Iris pigment epithelial cell (primary cell): Measurements from ENCODE around the gene TAS1R3.

ENCODE experiments used
- DNase-seq: peaks from one replicate; pipeline ENCODE4 v3.0.0-alpha.2; 2011; ENCODE audit warnings: low read depth

Gene TAS1R3

DNA sequence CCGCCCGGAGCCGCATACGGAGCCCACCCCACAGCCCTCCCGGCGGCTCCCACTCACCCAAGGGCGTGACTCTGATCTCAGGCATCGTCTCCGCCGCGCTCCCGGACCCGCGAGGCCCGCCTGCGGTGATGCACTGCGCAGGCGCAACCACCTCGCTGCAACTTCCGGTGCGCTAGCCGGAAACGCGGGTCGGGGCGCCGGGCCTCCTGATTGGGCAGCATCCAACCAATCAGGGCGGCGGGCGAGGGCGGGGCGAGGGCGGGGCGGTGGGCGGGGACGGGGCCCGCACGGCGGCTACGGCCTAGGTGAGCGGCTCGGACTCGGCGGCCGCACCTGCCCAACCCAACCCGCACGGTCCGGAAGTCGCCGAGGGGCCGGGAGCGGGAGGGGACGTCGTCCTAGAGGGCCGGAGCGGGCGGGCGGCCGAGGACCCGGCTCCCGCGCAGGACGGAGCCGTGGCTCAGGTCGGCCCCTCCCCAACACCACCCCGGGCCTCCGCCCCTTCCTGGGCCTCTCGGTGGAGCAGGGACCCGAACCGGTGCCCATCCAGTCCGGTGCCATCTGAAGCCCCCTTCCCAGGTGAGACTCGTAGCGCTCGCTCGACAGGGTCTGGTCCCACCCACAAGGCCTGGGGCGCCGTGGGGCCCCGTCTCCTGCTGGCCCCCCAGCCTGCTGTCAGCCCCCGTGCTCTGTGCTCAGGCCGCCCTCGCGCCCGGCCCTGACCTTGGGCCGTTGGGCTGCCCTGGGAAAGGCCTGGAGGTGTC is 6.4 kb upstream of the TAS1R3 start, which contains the start of the genes CPTP and INTS11:
TSS of gene CPTP (plus strand) at position 279 of the 764 bp plus-strand sequence. CDS start 2,109 bp downstream, outside the sequence.
TSS of gene INTS11 (minus strand) at position 137 of the 764 bp plus-strand sequence. CDS start at position 85, 52 bp downstream.
- DNase-seq = peak; percentile 86

DNA sequence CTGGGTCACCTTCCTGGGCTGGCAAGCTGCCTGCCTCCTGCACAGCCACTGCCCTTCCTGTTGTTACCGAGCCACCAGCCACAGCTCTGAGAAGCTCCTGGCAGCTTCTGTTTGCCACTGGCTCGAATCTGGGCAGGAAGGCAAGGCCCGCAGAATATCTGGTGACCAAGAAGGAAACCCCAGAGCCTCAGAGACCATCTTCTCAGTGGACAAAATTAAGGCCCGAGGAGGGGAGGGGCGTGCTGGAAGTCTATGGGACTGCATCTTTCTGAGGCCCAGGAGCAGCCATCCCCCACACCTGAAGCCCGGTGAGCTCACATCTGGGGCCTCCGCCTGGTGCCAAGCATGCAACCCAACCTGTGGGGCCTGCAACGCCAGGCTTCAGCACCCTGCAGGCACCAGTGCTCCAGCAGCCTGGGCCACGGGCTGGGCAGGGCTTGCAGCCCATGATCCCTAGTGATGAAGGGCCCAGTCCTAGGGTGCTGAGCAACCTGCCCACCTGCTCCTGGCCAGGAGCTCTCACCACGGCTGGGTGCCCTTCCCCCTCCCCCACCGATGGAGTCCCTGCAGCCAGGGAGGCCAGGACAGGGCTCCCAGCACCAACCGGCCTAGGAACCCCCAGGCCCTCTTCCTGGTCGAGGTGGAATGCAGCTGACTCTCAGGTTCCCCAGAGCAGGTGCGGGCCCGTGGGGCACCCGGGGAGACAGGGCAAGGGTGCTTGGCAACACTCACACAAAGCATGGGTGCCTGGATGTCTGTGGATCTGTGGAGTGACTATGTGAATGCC is 5.6 kb upstream of the TAS1R3 start:
- DNase-seq = no peak

DNA sequence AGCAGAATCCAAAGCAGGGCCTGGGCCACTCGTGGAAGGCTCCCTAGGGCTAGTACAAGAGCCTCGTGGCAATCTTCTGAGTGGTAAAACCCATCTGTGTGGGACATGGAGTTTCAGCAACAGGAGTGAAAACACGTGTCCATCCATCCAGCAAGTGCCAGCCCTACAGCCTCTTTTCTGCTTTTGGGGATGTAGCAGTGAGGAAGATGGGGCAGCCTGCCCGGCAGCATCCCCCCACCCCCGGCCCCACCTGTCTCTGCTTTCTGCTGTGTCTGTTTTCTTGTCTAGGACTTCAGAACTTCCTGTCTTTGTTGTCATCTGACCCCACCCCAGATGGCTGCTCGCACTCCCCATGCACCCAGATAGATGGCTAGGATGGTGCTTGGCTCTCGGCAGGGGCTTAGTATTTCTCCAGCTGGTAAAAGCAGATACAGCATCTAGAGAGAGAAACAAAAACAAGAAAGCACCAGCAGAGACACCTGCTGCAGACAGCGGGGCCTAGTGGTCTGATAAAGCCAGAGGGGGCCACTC is 4.9 kb upstream of the TAS1R3 start:
- DNase-seq = no peak

DNA sequence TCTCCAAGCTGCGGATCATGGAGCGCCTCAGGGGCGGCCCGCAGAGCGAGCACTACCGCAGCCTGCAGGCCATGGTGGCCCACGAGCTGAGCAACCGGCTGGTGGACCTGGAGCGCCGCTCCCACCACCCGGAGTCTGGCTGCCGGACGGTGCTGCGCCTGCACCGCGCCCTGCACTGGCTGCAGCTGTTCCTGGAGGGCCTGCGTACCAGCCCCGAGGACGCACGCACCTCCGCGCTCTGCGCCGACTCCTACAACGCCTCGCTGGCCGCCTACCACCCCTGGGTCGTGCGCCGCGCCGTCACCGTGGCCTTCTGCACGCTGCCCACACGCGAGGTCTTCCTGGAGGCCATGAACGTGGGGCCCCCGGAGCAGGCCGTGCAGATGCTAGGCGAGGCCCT is 3.8 kb upstream of the TAS1R3 start:
- no peak for DNase-seq

DNA sequence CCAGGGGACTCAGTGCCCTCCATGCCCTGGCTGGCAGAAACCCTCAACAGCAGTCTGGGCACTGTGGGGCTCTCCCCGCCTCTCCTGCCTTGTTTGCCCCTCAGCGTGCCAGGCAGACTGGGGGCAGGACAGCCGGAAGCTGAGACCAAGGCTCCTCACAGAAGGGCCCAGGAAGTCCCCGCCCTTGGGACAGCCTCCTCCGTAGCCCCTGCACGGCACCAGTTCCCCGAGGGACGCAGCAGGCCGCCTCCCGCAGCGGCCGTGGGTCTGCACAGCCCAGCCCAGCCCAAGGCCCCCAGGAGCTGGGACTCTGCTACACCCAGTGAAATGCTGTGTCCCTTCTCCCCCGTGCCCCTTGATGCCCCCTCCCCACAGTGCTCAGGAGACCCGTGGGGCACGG is 2.8 kb upstream of the TAS1R3 start:
- DNase-seq = no peak

DNA sequence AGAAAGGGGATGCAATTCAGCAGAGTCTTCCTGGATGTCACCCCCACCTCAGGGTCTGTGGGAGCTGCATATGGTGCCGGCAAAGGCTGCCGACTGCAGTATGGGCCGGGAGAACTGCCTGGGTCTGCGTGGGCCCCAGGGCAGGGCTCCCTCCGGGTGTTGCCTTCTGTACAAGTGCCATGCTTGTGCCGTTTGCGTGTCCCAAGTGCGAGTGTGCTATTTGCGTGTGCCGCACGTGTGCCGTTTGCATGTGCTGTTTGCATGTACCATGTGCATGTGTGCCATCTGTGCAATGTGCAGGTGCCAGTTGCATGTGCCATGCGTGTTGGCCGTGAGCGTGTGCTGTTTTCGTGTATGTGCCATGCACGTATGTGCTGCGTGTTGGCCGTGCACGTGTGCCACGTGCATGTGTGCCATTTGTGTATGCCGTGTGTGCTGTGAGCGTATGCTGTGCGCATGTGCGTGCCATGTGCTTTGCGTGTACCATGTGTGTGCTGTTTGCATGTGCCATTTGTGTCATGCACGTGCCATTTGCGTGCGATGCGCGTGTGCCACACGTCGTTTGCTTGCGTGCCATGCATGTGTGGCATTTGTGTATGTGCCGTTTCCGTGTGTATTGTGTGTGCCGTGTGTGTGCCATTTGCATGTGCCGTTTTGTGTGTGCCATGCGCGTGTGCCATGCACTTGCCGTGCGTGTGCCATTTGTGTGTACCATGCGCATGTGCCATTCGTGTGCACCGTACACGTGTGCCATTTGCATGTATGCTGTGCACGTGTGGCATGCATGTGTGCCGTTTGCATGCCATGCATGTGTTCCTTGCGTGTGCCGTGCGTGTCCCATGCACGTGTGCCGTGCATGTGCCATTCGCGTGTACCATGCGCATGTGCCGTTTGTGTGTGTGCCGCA is 1.5 kb upstream of the TAS1R3 start:
- DNase-seq = no peak

DNA sequence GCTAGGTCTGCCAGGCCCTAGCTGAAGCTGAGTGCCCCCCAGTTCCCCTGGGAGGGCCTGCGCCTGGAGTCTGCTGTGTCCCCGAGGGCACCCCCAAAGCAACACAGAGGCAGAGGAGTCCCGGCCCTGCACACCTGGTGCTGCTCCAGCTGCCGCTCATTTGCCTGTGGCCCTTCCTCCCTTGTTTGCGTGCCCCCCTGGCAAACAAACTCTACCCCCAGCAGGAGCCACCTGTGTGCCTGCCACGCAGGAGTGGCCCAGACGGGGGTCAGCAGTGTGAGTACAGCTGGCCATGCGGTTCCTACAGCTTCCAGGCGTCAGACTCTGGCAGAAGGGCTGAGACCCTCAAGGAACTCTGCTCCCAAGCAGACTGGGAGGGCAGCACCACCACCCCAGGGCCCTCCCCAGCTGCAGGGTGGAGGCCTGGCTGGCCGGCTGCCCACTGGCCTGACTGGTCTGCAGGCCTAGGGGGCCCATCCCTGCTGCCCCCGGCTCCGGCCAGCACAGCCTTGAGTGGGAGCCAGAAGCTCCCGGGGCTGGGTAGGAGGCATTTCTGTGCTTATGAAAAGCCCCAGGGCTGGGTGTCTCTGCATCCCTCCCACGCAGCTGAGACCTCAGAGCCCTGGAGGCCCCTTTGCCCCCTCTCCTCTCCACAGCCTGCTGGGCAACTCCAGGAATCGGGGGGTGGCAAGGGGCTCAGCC is 563 bp upstream of the TAS1R3 start:
- no peak for DNase-seq

DNA sequence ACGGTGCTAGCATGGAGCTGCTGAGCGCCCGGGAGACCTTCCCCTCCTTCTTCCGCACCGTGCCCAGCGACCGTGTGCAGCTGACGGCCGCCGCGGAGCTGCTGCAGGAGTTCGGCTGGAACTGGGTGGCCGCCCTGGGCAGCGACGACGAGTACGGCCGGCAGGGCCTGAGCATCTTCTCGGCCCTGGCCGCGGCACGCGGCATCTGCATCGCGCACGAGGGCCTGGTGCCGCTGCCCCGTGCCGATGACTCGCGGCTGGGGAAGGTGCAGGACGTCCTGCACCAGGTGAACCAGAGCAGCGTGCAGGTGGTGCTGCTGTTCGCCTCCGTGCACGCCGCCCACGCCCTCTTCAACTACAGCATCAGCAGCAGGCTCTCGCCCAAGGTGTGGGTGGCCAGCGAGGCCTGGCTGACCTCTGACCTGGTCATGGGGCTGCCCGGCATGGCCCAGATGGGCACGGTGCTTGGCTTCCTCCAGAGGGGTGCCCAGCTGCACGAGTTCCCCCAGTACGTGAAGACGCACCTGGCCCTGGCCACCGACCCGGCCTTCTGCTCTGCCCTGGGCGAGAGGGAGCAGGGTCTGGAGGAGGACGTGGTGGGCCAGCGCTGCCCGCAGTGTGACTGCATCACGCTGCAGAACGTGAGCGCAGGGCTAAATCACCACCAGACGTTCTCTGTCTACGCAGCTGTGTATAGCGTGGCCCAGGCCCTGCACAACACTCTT is 1.1 kb downstream of the TAS1R3 start:
- DNase-seq = no peak

DNA sequence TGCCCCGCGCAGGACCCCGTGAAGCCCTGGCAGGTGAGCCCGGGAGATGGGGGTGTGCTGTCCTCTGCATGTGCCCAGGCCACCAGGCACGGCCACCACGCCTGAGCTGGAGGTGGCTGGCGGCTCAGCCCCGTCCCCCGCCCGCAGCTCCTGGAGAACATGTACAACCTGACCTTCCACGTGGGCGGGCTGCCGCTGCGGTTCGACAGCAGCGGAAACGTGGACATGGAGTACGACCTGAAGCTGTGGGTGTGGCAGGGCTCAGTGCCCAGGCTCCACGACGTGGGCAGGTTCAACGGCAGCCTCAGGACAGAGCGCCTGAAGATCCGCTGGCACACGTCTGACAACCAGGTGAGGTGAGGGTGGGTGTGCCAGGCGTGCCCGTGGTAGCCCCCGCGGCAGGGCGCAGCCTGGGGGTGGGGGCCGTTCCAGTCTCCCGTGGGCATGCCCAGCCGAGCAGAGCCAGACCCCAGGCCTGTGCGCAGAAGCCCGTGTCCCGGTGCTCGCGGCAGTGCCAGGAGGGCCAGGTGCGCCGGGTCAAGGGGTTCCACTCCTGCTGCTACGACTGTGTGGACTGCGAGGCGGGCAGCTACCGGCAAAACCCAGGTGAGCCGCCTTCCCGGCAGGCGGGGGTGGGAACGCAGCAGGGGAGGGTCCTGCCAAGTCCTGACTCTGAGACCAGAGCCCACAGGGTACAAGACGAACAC is 1.8 kb downstream of the TAS1R3 start:
- no peak for DNase-seq

DNA sequence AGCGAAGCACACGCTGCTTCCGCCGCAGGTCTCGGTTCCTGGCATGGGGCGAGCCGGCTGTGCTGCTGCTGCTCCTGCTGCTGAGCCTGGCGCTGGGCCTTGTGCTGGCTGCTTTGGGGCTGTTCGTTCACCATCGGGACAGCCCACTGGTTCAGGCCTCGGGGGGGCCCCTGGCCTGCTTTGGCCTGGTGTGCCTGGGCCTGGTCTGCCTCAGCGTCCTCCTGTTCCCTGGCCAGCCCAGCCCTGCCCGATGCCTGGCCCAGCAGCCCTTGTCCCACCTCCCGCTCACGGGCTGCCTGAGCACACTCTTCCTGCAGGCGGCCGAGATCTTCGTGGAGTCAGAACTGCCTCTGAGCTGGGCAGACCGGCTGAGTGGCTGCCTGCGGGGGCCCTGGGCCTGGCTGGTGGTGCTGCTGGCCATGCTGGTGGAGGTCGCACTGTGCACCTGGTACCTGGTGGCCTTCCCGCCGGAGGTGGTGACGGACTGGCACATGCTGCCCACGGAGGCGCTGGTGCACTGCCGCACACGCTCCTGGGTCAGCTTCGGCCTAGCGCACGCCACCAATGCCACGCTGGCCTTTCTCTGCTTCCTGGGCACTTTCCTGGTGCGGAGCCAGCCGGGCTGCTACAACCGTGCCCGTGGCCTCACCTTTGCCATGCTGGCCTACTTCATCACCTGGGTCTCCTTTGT is 2.6 kb downstream of the TAS1R3 start:
- no peak for DNase-seq

DNA sequence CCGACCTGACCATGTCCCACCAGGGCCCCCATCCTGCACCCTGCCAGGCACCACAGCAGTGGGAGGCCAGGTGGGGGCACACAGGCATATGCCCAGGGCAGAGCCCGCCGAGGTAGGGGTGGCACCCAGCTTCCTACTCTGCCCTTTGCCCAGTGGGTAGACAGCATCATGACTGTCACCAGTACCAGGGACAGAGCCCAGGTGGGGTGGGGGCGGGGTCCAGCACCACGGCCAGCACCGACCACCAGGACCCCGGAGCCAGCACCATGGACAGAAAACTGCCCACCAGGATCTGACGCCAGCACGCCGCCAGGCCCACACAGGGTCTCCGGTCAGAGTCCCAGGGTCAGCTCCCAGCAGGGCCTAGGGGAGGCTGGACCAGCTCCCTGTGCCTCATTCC is 3.8 kb downstream of the TAS1R3 start:
- DNase-seq = no peak

DNA sequence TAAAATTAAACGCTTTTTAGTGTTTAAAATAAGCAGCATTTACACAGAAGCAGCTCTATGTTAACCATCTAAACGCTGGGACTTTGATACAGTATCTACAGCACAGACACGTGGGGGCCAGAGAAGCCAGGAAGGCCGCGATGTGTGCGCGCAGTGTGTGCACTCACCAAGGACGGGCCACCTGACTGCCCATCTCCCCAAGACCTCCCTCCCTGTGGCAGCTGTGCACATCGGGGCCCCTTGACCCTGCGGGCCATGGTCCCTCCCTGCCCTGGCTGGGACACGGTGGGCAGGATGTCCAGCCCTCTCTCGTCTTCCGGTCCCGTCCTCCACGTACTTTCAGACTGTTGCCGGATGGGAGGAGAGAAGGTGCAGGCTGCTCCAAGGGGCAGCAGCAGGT is 4.2 kb downstream of the TAS1R3 start:
- DNase-seq = no peak

DNA sequence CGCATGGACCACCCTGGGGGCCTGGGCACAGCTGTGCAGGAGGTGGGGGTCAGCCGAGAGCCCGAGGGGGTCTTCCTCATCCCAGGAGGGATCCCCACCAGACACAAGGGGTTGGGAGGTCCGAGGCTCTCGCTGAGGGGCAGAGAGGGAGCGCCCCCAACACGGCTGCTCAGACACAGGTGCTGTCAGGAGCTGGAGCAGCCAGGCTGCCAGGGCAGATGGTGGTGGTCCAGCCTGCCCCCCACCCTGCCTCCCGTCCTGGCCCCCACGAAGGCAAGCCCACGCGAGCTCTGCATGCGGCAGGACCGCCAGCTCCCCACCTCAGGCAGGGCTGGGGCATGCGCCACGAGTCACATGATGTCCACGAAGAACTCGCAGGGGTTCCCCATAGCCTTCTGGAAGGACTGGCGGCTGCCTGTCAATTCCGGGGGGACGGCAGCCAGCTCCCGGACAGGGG is 4.7 kb downstream of the TAS1R3 start:
- no peak for DNase-seq

DNA sequence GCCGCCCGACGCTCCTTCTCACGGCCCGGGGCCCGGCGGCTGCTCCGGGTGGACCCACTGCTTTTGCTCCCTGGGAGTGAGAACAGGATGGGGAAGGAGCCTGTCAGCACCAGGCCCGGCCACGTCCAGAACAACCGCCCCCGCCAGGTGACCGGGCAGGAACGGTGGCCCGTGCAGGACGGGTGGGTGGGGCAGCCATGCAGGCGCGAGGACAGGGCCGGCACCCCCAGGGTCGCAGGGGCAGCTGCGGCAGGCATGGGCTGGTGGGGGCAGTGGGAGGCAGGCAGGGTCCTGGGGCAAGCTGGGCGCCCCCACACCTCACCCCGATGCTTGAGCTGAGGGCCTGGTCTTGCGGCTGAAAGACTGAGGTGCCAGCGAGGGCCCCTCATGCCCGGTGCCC is 5.4 kb downstream of the TAS1R3 start:
- DNase-seq = no peak

DNA sequence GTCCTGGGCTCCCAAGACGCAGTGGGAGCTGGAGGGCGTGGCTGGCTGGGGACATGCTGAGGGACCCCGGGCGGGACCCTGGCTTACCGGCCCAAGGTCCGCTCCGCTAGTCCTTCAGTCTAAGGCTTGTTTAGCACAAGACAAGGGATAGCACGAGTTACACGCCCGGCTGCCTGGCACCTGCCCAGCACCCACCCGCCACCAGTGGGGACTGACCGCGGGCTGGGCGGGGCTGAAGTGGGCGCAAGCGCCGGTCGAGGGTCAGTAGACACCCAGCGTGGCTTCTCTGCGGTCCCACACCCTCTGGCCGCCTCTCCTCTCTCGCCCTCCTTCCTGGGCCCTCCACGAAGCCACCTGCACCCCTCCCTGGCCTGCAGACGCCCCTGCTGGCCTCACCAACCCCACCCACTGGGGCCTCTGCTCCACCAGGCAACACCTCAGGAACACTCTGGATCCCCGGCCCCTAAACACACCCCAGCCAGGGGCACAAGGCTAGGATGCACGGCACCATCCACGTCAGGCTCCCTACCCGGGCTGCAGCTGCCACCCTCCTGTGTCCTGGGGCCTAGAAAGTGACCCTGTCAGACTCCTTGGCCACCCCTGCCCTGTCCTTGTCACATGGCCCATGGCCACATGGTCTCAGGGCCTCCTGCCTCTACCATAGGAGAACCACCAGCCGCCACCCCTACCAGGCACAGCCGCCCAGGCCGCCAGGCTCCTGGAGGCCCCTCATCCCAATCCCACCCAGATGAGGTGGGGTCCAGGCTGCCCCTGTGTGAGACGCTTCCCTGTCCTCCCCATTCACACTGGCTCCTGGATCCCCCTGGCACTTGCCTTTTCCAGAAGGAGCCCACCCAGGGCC is 6.1 kb downstream of the TAS1R3 start:
- DNase-seq = no peak

DNA sequence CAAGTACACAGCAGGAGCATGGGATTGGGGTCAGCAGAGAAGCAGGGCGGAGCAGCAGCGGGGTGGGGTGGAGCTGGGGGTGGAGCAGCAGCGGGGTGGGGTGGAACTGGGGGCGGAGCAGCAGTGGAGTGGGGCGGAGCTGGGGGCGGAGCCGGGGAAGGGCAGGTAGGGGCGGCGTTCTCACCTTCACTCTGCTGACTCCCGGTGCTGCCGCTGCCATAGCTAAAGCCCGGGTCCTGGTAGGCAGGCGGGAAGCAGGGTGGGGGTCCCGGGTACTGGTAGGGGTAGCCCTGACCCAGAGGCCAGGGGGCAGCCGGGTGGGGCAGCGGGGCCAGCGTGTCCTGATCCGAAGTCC is 6.7 kb downstream of the TAS1R3 start:
- no peak for DNase-seq

DNA sequence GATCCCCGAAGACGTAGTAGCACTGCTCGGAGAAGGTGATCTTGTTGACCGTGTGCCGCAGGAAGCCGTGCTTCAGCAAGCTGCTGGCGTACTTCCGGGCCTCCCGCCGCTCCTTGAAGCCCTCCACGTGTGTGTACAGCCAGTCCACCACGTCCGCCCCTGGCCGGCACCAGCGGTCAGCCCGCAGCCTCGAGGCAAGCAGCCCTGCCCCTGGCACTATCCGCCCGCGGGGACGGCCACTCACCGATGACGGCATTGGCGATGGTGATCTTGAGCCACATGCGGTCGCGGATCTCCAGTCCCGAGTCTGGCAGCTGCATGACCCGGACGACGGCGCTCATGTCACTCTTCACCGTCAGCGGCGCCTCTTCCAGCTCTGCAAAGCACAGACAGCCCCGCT is 7.2 kb downstream of the TAS1R3 start:
- no peak for DNase-seq

DNA sequence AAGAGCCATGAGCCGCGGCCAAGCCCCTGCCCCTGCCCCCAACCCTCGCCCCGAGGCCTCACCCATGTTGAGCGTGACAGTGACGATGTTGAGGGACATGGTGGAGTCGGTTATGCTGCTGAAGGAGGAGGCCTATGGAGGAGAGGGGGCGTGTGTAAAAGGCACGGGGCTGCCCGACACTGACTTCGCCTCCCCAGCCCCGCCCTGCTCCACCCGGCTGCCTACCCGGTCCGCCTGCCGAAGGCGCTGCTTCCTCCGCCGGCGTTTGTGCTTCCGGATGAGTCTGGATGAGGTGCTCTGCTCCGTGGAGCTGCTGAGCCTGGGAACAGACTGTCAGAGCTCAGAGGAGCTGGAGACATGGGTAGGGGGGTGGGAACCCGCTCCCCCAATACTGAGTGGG is 9.1 kb downstream of the TAS1R3 start:
- DNase-seq = no peak
